Glutamatergic neuron (in vitro differentiated cells): Measurements from ENCODE around the gene BCO1. TPM values are rescaled to one million over a fixed set of nuclear protein-coding genes. Genes with fewer than 3 reads are reported as not detected.

Experiments used
- DNase-seq: peaks from one replicate; pipeline ENCODE4 v3.0.0; 2022
- H3K27ac Mint-ChIP-seq: one replicate; pipeline ENCODE4 v1.8.0; 2020; ENCODE audit warnings: mild to moderate bottlenecking, mixed read lengths, inconsistent platforms; ENCODE audit not compliant: unreplicated experiment
- H3K27me3 Mint-ChIP-seq: one replicate; pipeline ENCODE4 v1.8.0; 2020; ENCODE audit warnings: mild to moderate bottlenecking, moderate library complexity, mixed read lengths, inconsistent platforms; ENCODE audit not compliant: unreplicated experiment
- H3K36me3 Mint-ChIP-seq: one replicate; pipeline ENCODE4 v1.8.0; 2020; ENCODE audit warnings: mild to moderate bottlenecking, mixed read lengths, inconsistent platforms; ENCODE audit not compliant: unreplicated experiment
- H3K4me1 Mint-ChIP-seq: one replicate; pipeline ENCODE4 v1.8.0; 2020; ENCODE audit warnings: mild to moderate bottlenecking, low read depth, mixed read lengths, inconsistent platforms; ENCODE audit not compliant: unreplicated experiment
- H3K4me3 Mint-ChIP-seq: one replicate; pipeline ENCODE4 v1.8.0; 2020; ENCODE audit warnings: mild to moderate bottlenecking, mixed read lengths, inconsistent platforms; ENCODE audit not compliant: unreplicated experiment
- H3K9me3 Mint-ChIP-seq: one replicate; pipeline ENCODE4 v1.8.0; 2020; ENCODE audit warnings: mild to moderate bottlenecking, moderate library complexity, mixed read lengths, inconsistent platforms; ENCODE audit not compliant: unreplicated experiment
- total RNA-seq: library from RNA; stranded (reverse); fragmentation: NEBNext Ultra II Directional; extraction: Animal tissue kit (Norgen Biotek cat#: 25700); gene quantifications from one replicate; pipeline ENCODE4 v1.2.1, GENCODE V29; 2021; ENCODE audit not compliant: unreplicated experiment
- TF ChIP-seq, protein P1 (sequence below): fragments of 200-600 bp; sonication (generic); IDR thresholded peaks from one replicate; pipeline ENCODE4 v1.5.0; 2021; ENCODE audit not compliant: partially characterized antibody, unreplicated experiment

Gene BCO1
- total RNA-seq, 1 donor from 2014 or later, result not detected

DNA sequence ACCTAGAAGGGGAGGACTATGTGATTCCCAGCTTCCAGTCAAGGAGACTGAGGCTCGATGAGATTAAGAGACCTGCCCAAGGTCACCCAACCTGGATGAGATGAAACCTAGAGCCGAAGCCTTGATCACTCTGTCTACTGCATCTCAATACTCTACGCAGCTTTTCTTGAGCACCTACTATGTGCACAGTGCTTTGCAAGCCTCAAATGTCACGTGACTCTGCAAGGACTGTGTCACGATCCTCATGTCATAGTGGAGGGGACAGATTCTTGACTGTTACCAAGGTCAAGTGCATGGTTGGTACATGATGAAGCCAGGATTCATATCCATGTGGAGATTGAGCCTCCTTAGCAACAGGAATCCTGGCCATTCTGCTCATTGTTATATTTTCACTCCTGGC lies 14.7 kb downstream of the BCO1 start:
- Mint-ChIP-seq H3K4me3 (no peak overlapping the region), H3K36me3 (no peaks in the 10 kb centered on the region), H3K27ac (no peak overlapping the region), H3K27me3 (no peaks in the 10 kb centered on the region), H3K4me1 (no peaks in the 10 kb centered on the region), H3K9me3 (no peaks in the 10 kb centered on the region)
- TF ChIP-seq, protein P1, sequence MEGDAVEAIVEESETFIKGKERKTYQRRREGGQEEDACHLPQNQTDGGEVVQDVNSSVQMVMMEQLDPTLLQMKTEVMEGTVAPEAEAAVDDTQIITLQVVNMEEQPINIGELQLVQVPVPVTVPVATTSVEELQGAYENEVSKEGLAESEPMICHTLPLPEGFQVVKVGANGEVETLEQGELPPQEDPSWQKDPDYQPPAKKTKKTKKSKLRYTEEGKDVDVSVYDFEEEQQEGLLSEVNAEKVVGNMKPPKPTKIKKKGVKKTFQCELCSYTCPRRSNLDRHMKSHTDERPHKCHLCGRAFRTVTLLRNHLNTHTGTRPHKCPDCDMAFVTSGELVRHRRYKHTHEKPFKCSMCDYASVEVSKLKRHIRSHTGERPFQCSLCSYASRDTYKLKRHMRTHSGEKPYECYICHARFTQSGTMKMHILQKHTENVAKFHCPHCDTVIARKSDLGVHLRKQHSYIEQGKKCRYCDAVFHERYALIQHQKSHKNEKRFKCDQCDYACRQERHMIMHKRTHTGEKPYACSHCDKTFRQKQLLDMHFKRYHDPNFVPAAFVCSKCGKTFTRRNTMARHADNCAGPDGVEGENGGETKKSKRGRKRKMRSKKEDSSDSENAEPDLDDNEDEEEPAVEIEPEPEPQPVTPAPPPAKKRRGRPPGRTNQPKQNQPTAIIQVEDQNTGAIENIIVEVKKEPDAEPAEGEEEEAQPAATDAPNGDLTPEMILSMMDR, result no peak
- no peak for DNase-seq

DNA sequence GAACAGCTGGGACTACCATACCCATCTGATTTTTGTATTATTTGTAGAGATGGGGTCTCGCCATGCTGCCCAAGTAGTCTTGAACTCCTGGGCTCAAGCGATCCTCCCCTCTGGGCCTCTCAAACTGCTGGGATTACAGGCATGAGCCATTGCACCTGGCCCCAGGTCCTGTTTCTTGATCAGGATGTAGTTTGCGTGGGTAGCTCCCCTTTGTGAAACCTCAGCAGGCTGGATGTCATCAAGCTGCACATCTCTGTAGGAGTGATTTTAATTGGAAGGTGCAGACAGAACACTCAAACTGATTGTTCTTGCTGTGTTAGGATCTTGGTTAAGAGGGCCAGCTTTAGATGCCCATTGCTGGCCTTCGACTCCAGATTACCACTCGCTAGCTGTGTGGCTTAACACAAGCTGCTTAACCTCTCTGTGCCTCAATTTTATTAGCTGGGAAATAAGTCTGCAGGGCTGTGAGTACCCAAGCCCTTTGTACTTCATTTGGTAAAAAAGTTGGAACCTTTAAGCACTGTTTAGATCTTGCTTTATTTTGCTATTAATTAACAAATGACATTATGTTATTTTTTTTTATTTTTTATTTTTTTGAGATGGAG lies 16.5 kb downstream of the BCO1 start:
- DNase-seq, result no peak
- Mint-ChIP-seq H3K9me3 (peaks cover 2% of the 10 kb centered on the region), H3K36me3 (no peaks in the 10 kb centered on the region), H3K27me3 (no peaks in the 10 kb centered on the region), H3K27ac (no peak overlapping the region), H3K4me1 (no peaks in the 10 kb centered on the region), H3K4me3 (no peak overlapping the region)
- TF ChIP-seq, protein P1, result no peak

DNA sequence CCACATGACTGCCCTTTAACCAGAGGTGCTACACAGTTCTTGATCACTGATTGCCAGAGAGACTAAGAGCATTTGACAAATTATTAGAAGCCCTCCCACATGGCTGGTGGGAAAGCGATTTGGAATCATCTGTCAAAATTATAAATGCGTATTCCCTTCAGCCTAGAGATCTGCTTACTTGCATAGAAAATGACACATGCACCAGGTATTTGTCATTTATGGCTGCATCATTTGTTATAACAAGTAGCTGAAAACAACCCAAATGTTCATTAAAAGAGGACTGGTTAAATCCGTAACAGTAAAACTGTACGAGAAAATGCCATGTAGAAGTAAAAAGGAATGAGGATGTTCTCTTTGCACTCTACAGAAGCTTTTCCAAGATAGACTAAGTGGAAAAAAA lies 21.4 kb downstream of the BCO1 start:
- no peaks in the 10 kb centered on the region for H3K36me3 Mint-ChIP-seq
- H3K4me1 Mint-ChIP-seq, result no peaks in the 10 kb centered on the region
- H3K4me3 Mint-ChIP-seq, result no peak overlapping the region
- H3K27ac Mint-ChIP-seq, result no peak overlapping the region
- TF ChIP-seq, protein P1, result no peak
- H3K9me3 Mint-ChIP-seq, result peaks cover 3% of the 10 kb centered on the region
- no peaks in the 10 kb centered on the region for H3K27me3 Mint-ChIP-seq
- no peak for DNase-seq

DNA sequence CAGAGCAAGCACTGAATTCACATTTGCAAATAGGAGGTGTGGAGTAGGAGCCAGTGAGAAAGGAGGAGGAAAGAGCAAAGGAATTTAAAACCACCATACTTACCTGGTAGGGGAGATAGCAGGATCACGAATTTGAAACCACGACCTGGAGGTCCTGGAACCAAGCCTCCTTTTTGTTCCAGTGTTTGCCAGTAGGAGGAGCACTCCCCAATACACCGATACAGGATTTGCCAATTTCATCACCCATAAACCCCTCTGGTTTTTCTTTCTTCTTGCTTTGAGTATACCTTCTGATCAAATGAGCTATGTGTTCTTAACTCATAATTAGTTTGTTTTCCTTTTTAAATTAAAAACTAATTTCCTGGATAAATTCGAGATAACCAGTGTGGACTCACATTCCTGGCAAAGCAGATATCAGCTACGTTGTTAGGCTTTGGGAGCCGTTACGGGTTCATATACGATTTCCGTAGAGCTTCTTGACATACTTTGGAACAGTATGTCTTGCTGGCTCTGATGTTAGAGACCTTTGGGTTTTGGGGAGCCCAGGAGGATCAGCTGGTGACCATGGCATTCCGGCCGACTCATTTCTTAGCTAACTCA lies 22.7 kb downstream of the BCO1 start:
- no peak for DNase-seq
- no peak overlapping the region for H3K4me3 Mint-ChIP-seq
- H3K36me3 Mint-ChIP-seq, result no peaks in the 10 kb centered on the region
- no peaks in the 10 kb centered on the region for H3K4me1 Mint-ChIP-seq
- peaks cover 3% of the 10 kb centered on the region for H3K27me3 Mint-ChIP-seq
- H3K27ac Mint-ChIP-seq, result no peak overlapping the region
- TF ChIP-seq, protein P1, result peak; percentile 46
- peaks cover 3% of the 10 kb centered on the region for H3K9me3 Mint-ChIP-seq

DNA sequence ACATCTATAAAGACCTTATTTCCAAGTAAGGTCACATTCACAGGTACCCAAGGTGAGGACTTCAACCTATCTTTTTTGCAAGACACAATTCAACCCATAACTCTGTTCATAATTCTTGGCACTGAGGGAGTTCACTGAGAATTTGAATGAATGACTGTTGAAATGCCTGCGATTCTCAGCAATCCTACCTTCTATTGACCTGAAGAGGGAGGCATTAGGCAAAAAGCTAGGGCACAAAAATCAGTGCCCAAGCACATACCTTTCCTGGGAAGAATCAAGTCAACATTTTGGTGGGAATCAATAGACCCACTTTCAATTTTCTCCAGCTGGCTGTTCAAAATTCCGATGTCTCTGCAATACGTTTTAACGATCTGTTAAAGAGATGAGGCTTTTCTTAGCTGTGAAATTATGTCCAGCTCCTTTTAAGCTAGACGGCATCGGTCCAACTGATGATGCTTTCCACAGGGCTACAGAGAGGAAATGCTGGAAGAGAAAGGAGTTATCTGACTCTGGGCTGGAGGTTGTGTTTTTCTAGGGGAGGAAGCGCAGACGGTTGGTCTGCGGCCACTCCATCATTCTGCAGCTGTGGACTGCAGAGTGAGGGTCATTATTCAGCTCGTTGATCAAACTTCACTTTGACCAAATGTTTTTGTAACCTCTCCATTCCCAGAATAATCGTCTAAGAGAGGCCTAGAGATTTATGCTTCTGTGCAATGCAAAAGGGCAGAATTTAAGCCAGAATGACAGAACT lies 25.2 kb downstream of the BCO1 start:
- peaks cover 3% of the 10 kb centered on the region for H3K9me3 Mint-ChIP-seq
- DNase-seq, result no peak
- no peaks in the 10 kb centered on the region for H3K4me1 Mint-ChIP-seq
- no peak overlapping the region for H3K4me3 Mint-ChIP-seq
- H3K27me3 Mint-ChIP-seq, result peaks cover 3% of the 10 kb centered on the region
- no peaks in the 10 kb centered on the region for H3K36me3 Mint-ChIP-seq
- TF ChIP-seq, protein P1, result no peak
- H3K27ac Mint-ChIP-seq, result no peak overlapping the region
